Loucy (cell line): ENCODE results near the gene DLGAP1.

Source experiments
- H2AFZ ChIP-seq: fragments of 200-600 bp; sonication (generic); 2 replicates; pipeline ENCODE4 v1.6.0; 2016; ENCODE audit warnings: antibody characterized with exemption, mild to moderate bottlenecking, low read length, moderate library complexity
- H3F3A ChIP-seq: fragments of 200-600 bp; 2 replicates; pipeline ENCODE4 v1.6.0; 2016; ENCODE audit warnings: antibody characterized with exemption, low read depth, mild to moderate bottlenecking
- H3K27me3 ChIP-seq: fragments of 200-600 bp; sonication (generic); 2 replicates; pipeline ENCODE4 v1.6.1; 2014; ENCODE audit warnings: low read length, mild to moderate bottlenecking; ENCODE audit not compliant: insufficient read depth, poor library complexity, severe bottlenecking
- H3K36me3 ChIP-seq: fragments of 200-600 bp; sonication (generic); 2 replicates; pipeline ENCODE4 v1.6.1; 2016; ENCODE audit warnings: low read length; ENCODE audit not compliant: insufficient read depth
- H3K4me1 ChIP-seq: fragments of 200-600 bp; sonication (generic); 2 replicates; pipeline ENCODE4 v1.5.1; 2014; ENCODE audit warnings: low read length, mild to moderate bottlenecking; ENCODE audit not compliant: insufficient read depth, poor library complexity, severe bottlenecking
- H3K4me2 ChIP-seq: fragments of 200-600 bp; sonication (generic); 2 replicates; pipeline ENCODE4 v1.6.0; 2014; ENCODE audit warnings: antibody characterized with exemption, low read length, low read depth, mild to moderate bottlenecking; ENCODE audit not compliant: poor library complexity, severe bottlenecking
- H3K4me3 ChIP-seq: fragments of 200-600 bp; sonication (generic); 2 replicates; pipeline ENCODE4 v1.5.1; 2014; ENCODE audit warnings: low read length, mild to moderate bottlenecking, mixed read lengths; ENCODE audit not compliant: poor library complexity, severe bottlenecking
- H3K79me2 ChIP-seq: fragments of 200-600 bp; sonication (generic); 2 replicates; pipeline ENCODE4 v1.6.1; 2014; ENCODE audit warnings: low read length; ENCODE audit not compliant: insufficient read depth
- H3K9ac ChIP-seq: fragments of 200-600 bp; sonication (generic); 2 replicates; pipeline ENCODE4 v1.6.0; 2014; ENCODE audit warnings: mild to moderate bottlenecking, low read depth, low read length, moderate library complexity; ENCODE audit not compliant: poor library complexity, severe bottlenecking
- H3K9me2 ChIP-seq: fragments of 200-600 bp; sonication (generic); replicated peaks from 2 replicates; pipeline ENCODE4 v1.6.1; 2016; ENCODE audit warnings: low read depth, low read length, mixed read lengths
- H3K9me3 ChIP-seq: fragments of 200-600 bp; sonication (generic); 2 replicates; pipeline ENCODE4 v1.6.1; 2014; ENCODE audit warnings: mild to moderate bottlenecking, antibody characterized with exemption, low read length, low read depth; ENCODE audit not compliant: insufficient read depth
- H4K20me1 ChIP-seq: fragments of 200-600 bp; sonication (generic); 2 replicates; pipeline ENCODE4 v1.6.0; 2014; ENCODE audit warnings: antibody characterized with exemption, low read length, mild to moderate bottlenecking; ENCODE audit not compliant: insufficient read depth, poor library complexity, severe bottlenecking
- EZH2phosphoT487 ChIP-seq: fragments of 200-600 bp; IDR thresholded peaks from 2 replicates; pipeline ENCODE4 v1.6.1; 2018; ENCODE audit warnings: antibody characterized with exemption, mild to moderate bottlenecking, moderate library complexity, borderline replicate concordance
- TF ChIP-seq, protein P1 (sequence below): fragments of 200-600 bp; sonication (generic); conservative IDR thresholded peaks from 2 replicates; pipeline ENCODE4 v1.5.1; 2014; ENCODE audit warnings: mild to moderate bottlenecking, antibody characterized with exemption, low read length

DLGAP1 gene

DNA sequence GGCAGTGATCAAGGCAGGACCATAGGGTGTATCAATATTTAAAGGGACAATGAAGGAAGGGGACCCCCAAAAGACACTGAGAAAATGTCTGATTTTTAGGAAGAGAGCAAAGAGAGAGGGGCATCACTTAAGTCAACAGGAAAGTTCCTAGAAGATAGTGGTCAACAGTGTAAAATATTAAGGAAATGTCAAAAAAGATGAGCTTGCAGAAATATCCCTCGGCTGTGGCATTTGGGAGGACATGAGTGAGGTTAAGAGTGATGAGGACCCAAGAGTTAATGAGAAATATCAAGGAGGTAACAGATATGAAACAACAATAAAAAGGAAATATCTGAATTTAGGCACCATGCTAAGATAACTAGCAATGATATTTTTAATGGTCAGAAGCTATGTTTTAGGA, 665.6 kb downstream of the DLGAP1 start:
- H3K4me1 ChIP-seq = no peaks in the 10 kb centered on the region
- no peak overlapping the region for H3K9ac ChIP-seq
- H3F3A ChIP-seq = no peaks in the 10 kb centered on the region
- no peaks in the 10 kb centered on the region for H3K9me2 ChIP-seq
- no peak overlapping the region for H3K4me2 ChIP-seq
- H3K36me3 ChIP-seq = no peaks in the 10 kb centered on the region
- no peak overlapping the region for H3K4me3 ChIP-seq
- TF ChIP-seq EZH2phosphoT487 = no peak
- TF ChIP-seq, protein P1, sequence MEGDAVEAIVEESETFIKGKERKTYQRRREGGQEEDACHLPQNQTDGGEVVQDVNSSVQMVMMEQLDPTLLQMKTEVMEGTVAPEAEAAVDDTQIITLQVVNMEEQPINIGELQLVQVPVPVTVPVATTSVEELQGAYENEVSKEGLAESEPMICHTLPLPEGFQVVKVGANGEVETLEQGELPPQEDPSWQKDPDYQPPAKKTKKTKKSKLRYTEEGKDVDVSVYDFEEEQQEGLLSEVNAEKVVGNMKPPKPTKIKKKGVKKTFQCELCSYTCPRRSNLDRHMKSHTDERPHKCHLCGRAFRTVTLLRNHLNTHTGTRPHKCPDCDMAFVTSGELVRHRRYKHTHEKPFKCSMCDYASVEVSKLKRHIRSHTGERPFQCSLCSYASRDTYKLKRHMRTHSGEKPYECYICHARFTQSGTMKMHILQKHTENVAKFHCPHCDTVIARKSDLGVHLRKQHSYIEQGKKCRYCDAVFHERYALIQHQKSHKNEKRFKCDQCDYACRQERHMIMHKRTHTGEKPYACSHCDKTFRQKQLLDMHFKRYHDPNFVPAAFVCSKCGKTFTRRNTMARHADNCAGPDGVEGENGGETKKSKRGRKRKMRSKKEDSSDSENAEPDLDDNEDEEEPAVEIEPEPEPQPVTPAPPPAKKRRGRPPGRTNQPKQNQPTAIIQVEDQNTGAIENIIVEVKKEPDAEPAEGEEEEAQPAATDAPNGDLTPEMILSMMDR = no peak
- H3K27me3 ChIP-seq = no peaks in the 10 kb centered on the region
- H3K79me2 ChIP-seq = no peaks in the 10 kb centered on the region
- no peaks in the 10 kb centered on the region for H3K9me3 ChIP-seq
- H4K20me1 ChIP-seq = no peaks in the 10 kb centered on the region
- H2AFZ ChIP-seq = no peak overlapping the region

DNA sequence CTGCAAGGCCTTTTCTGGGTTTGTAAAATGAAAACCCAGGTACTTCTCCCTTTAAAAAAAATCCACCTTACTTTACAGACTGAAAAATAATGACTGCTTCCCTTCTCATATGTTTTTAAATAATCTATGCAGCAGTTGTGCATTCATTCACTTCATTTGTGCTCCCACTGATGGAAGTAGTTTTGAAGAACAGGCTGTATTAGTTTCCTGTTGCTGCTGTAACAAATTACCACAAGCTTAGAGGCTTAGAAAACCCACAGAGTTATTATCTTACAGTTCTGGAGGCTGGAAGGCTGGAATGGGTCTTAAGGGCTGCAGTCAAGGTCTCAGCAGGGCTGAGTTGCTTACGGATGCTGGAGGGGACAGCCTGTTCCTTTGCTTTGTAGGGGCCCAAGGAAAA, 670.2 kb downstream of the DLGAP1 start:
- Histone ChIP-seq H3K9me2 (no peaks in the 10 kb centered on the region), H3F3A (no peaks in the 10 kb centered on the region), H3K9ac (no peak overlapping the region), H3K79me2 (no peaks in the 10 kb centered on the region), H3K4me1 (no peaks in the 10 kb centered on the region), H3K4me2 (no peak overlapping the region), H4K20me1 (no peaks in the 10 kb centered on the region), H3K36me3 (no peaks in the 10 kb centered on the region), H3K27me3 (no peaks in the 10 kb centered on the region), H3K4me3 (no peak overlapping the region), H3K9me3 (no peaks in the 10 kb centered on the region), H2AFZ (no peak overlapping the region)
- no peak for TF ChIP-seq EZH2phosphoT487
- TF ChIP-seq, protein P1 = no peak

DNA sequence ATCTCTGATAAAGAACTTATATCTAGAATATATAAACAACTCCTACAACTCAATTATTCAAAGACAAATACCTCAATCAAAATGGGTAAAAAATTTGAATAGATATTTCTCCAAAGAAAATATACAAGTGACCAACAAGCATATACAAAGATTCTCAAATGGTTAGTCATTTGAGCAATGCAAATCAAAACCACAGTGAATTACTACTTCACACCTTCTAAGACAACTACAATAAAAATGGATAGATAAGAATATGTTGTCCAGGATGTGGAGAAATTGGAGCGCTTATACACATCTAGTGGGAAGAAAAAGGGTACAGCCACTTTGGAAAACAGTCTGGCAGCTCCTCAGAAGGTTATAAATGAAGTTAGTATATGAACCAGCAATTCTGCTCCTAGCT, 672.2 kb downstream of the DLGAP1 start:
- H3K79me2 ChIP-seq = no peaks in the 10 kb centered on the region
- no peaks in the 10 kb centered on the region for H3K9me2 ChIP-seq
- H4K20me1 ChIP-seq = no peaks in the 10 kb centered on the region
- TF ChIP-seq EZH2phosphoT487 = no peak
- TF ChIP-seq, protein P1 = no peak
- no peak overlapping the region for H3K9ac ChIP-seq
- H2AFZ ChIP-seq = no peak overlapping the region
- no peak overlapping the region for H3K4me2 ChIP-seq
- no peaks in the 10 kb centered on the region for H3F3A ChIP-seq
- no peaks in the 10 kb centered on the region for H3K4me1 ChIP-seq
- no peaks in the 10 kb centered on the region for H3K9me3 ChIP-seq
- no peaks in the 10 kb centered on the region for H3K27me3 ChIP-seq
- H3K4me3 ChIP-seq = no peak overlapping the region
- H3K36me3 ChIP-seq = no peaks in the 10 kb centered on the region
